Common myeloid progenitor, CD34-positive (primary cell): ENCODE measurements around the gene AGPS.

Source experiments
- CTCF ChIA-PET: fragments of 350-600 bp; sonication (Branson Sonifier 250); formaldehyde crosslinking; loops from one replicate; lab custom pipeline; 2021; ENCODE audit warnings: antibody characterized with exemption; lab: Charles Lee
- POLR2A ChIA-PET: fragments of 350-600 bp; sonication (Branson Sonifier 250); formaldehyde crosslinking; loops from one replicate; lab custom pipeline; 2021; ENCODE audit warnings: antibody characterized with exemption; lab: Charles Lee
- DNase-seq, 3 donors: peaks; one replicate each; pipeline versions ENCODE4 v3.0.0 to v3.0.0-alpha.2; 2013
- H3K27ac ChIP-seq, 2 experiments: 1 replicate in 1 of 2; 2 replicates in 1 of 2; pipeline ENCODE4 v1.7.0; 2013; ENCODE audit warnings: inconsistent platforms in 2 of 2, low read length in 2 of 2, mild to moderate bottlenecking in 2 of 2, low read depth in 1 of 2, moderate library complexity in 1 of 2; ENCODE audit not compliant: severe bottlenecking in 2 of 2, insufficient read depth in 1 of 2, poor library complexity in 1 of 2
- H3K27me3 ChIP-seq, 5 experiments: replicated peaks in 2 of 5; 1 replicate in 3 of 5; 2 replicates in 2 of 5; pipeline versions ENCODE4 v1.6.1 to v1.7.0; 2013; ENCODE audit warnings: low read length in 4 of 5, mild to moderate bottlenecking in 2 of 5, moderate library complexity in 2 of 5, inconsistent platforms in 1 of 5; ENCODE audit not compliant: insufficient read depth in 5 of 5, control insufficient read depth in 4 of 5
- H3K36me3 ChIP-seq, 4 experiments: 1 replicate in 2 of 4; 2 replicates in 2 of 4; pipeline versions ENCODE4 v1.6.1 to v1.7.0; 2013; ENCODE audit warnings: low read length in 3 of 4, control low read depth in 1 of 4, mild to moderate bottlenecking in 1 of 4; ENCODE audit not compliant: control insufficient read depth in 4 of 4, insufficient read depth in 4 of 4
- H3K4me1 ChIP-seq, 4 experiments: 1 replicate in 3 of 4; 2 replicates in 1 of 4; pipeline versions ENCODE4 v1.6.1 to v1.7.1; 2013; ENCODE audit warnings: low read length in 3 of 4, mild to moderate bottlenecking in 3 of 4, control low read depth in 1 of 4, inconsistent platforms in 1 of 4, moderate library complexity in 1 of 4; ENCODE audit not compliant: control insufficient read depth in 4 of 4, insufficient read depth in 4 of 4; ENCODE audit errors: control extremely low read depth in 1 of 4
- H3K4me3 ChIP-seq, 7 experiments: 1 replicate in 4 of 7; 2 replicates in 3 of 7; pipeline versions ENCODE4 v1.5.1 to v1.7.0; 2013; ENCODE audit warnings: mild to moderate bottlenecking in 7 of 7, low read length in 6 of 7, moderate library complexity in 6 of 7, inconsistent platforms in 2 of 7, low read depth in 2 of 7, control low read depth in 1 of 7; ENCODE audit not compliant: insufficient read depth in 4 of 7, control insufficient read depth in 1 of 7; ENCODE audit errors: extremely low read depth in 1 of 7
- H3K9me3 ChIP-seq, 5 experiments: 1 replicate in 4 of 5; 2 replicates in 1 of 5; pipeline versions ENCODE4 v1.6.1 to v1.7.1; 2013; ENCODE audit warnings: low read length in 4 of 5, mild to moderate bottlenecking in 2 of 5, inconsistent platforms in 1 of 5, low read depth in 1 of 5, moderate library complexity in 1 of 5; ENCODE audit not compliant: control insufficient read depth in 4 of 5, insufficient read depth in 2 of 5; ENCODE audit errors: control extremely low read depth in 1 of 5
- WGBS: methylation state at CpG from one replicate; pipeline ENCODE4 v1.1.5; 2013; ENCODE audit not compliant: insufficient coverage; 5-methylcytosine and 5-hydroxymethylcytosine counted together

The AGPS gene

GRCh38 chr2:177592397-177592796 is 199.8 kb downstream of the AGPS start:
- no peak for DNase-seq
- ChIA-PET POLR2A (no interaction called here), CTCF (interaction anchor here (1.2 to 2.2 kb wide), 3 partner anchors 10 to 18 kb away, joined by 3 to 6 read pairs (median 3); no protein-coding TSS in a partner anchor)
- Histone ChIP-seq H3K27ac (no peak overlapping the region), H3K36me3 (no peaks in the 10 kb centered on the region), H3K9me3 (no peaks in the 10 kb centered on the region), H3K4me3 (no peak overlapping the region), H3K27me3 (no peaks in the 10 kb centered on the region), H3K4me1 (no peaks in the 10 kb centered on the region)
- WGBS: 89% methylated on average over 2 of the region's 2 CpGs

- no peak for DNase-seq
- Histone ChIP-seq H3K4me1 (no peaks in the 10 kb centered on the region), H3K27ac (no peak overlapping the region), H3K36me3 (no peaks in the 10 kb centered on the region), H3K27me3 (no peaks in the 10 kb centered on the region), H3K9me3 (no peaks in the 10 kb centered on the region), H3K4me3 (no peak overlapping the region)
- ChIA-PET POLR2A (no interaction called here), CTCF (interaction anchor here (1.0 to 2.2 kb wide), 4 partner anchors 9 to 17 kb away, joined by 3 to 6 read pairs (median 3); no protein-coding TSS in a partner anchor)
These were observed 200.4 kb downstream of the AGPS start for GRCh38 chr2:177592945-177593344.

- no peak for DNase-seq
- CTCF ChIA-PET: interaction anchor here (1.0 to 2.2 kb wide), 3 partner anchors 9 to 17 kb away, joined by 3 to 6 read pairs (median 3); no protein-coding TSS in a partner anchor
- H3K36me3 ChIP-seq: no peaks in the 10 kb centered on the region
- no peaks in the 10 kb centered on the region for H3K4me1 ChIP-seq
- no peaks in the 10 kb centered on the region for H3K9me3 ChIP-seq
- no peak overlapping the region for H3K4me3 ChIP-seq
- H3K27me3 ChIP-seq: no peaks in the 10 kb centered on the region
- POLR2A ChIA-PET: no interaction called here
- 100% methylated on average over 1 of the region's 3 CpGs for WGBS
- H3K27ac ChIP-seq: no peak overlapping the region
These were observed 200.8 kb downstream of the AGPS start for GRCh38 chr2:177593402-177593801.
